Activated T-helper 17 cell treated with anti-CD3 and anti-CD28 coated beads, Interleukin-2, amount 50 U/mL, for 72 hours (primary cell): ENCODE data around the gene TUBA8. TPM values are rescaled to one million over a fixed set of nuclear protein-coding genes. Genes with fewer than 3 reads are reported as not detected.
"Not testable (repeated sequence)": the region's sequence is repeated elsewhere in the genome, so short reads cannot be mapped to it uniquely, and the experiment has no call there.

Source experiments
- ATAC-seq: fragments of 150-1000 bp; cut with Tn5 transposase; replicated peaks from 2 replicates; pipeline ENCODE4 v1.10.0; 2021; ENCODE audit warnings: mild to moderate bottlenecking, moderate library complexity
- H3K27ac Mint-ChIP-seq: one replicate; pipeline ENCODE4 v1.8.0; 2022; ENCODE audit warnings: mixed read lengths
- H3K27me3 Mint-ChIP-seq: one replicate; pipeline ENCODE4 v1.8.0; 2022; ENCODE audit warnings: mixed read lengths
- H3K36me3 Mint-ChIP-seq: one replicate; pipeline ENCODE4 v1.8.0; 2022; ENCODE audit warnings: low read depth, mild to moderate bottlenecking, mixed read lengths
- H3K4me1 Mint-ChIP-seq: one replicate; pipeline ENCODE4 v1.8.0; 2022; ENCODE audit warnings: mixed read lengths
- H3K4me3 Mint-ChIP-seq: one replicate; pipeline ENCODE4 v1.8.0; 2022; ENCODE audit warnings: mild to moderate bottlenecking, mixed read lengths
- H3K9me3 Mint-ChIP-seq: one replicate; pipeline ENCODE4 v1.8.0; 2022; ENCODE audit warnings: mixed read lengths
- total RNA-seq, 2 donors: library from RNA; stranded (reverse); gene quantifications; one replicate each; pipeline ENCODE4 v1.2.3, GENCODE V29; 2022

Gene TUBA8
- total RNA-seq, 2 donors from 2014 or later, result 4.7 to 6.6 TPM

GRCh38 chr22:18119409-18120110, 9.0 kb downstream of the TUBA8 start:
- peak overlapping the region; percentile 7 for H3K4me3 Mint-ChIP-seq
- H3K36me3 Mint-ChIP-seq, result no peaks in the 10 kb centered on the region
- peak overlapping the region; percentile 20 for H3K27ac Mint-ChIP-seq
- no peaks in the 10 kb centered on the region for H3K9me3 Mint-ChIP-seq
- ATAC-seq, result peak; percentile 29
- H3K4me1 Mint-ChIP-seq, result peaks cover 16% of the 10 kb centered on the region
- no peaks in the 10 kb centered on the region for H3K27me3 Mint-ChIP-seq

GRCh38 chr22:18120857-18121256, 10.2 kb downstream of the TUBA8 start:
- H3K36me3 Mint-ChIP-seq, result peaks cover under 1% of the 10 kb centered on the region
- no peak for ATAC-seq
- H3K27ac Mint-ChIP-seq, result no peak overlapping the region
- no peak overlapping the region for H3K4me3 Mint-ChIP-seq
- H3K4me1 Mint-ChIP-seq, result peaks cover 16% of the 10 kb centered on the region
- H3K27me3 Mint-ChIP-seq, result no peaks in the 10 kb centered on the region
- H3K9me3 Mint-ChIP-seq, result no peaks in the 10 kb centered on the region

- Mint-ChIP-seq H3K27ac (no peak overlapping the region), H3K9me3 (no peaks in the 10 kb centered on the region)
Measured at GRCh38 chr22:18121506-18121905, 10.9 kb downstream of the TUBA8 start.

GRCh38 chr22:18121954-18122554, 11.4 kb downstream of the TUBA8 start:
- Mint-ChIP-seq H3K9me3 (no peaks in the 10 kb centered on the region), H3K36me3 (peaks cover 12% of the 10 kb centered on the region), H3K27me3 (no peaks in the 10 kb centered on the region), H3K4me1 (peaks cover 16% of the 10 kb centered on the region), H3K27ac (no peak overlapping the region), H3K4me3 (no peak overlapping the region)
- no peak for ATAC-seq

More at GRCh38 chr22:18121506-18121905, 10.9 kb downstream of the TUBA8 start:
- Mint-ChIP-seq H3K27me3 (no peaks in the 10 kb centered on the region), H3K4me3 (no peak overlapping the region), H3K4me1 (peaks cover 16% of the 10 kb centered on the region), H3K36me3 (peaks cover 7% of the 10 kb centered on the region)
- no peak for ATAC-seq

- H3K9me3 Mint-ChIP-seq, ATAC-seq, H3K27ac Mint-ChIP-seq, H3K4me3 Mint-ChIP-seq, H3K27me3 Mint-ChIP-seq: not testable (repeated sequence)
- H3K4me1 Mint-ChIP-seq, result peaks cover 13% of the 10 kb centered on the region
- H3K36me3 Mint-ChIP-seq, result peaks cover 13% of the 10 kb centered on the region
Measured at GRCh38 chr22:18123476-18124025, 12.9 kb downstream of the TUBA8 start.

- H3K4me3 Mint-ChIP-seq, result no peak overlapping the region
- no peak for ATAC-seq
- no peaks in the 10 kb centered on the region for H3K4me1 Mint-ChIP-seq
- H3K27me3 Mint-ChIP-seq, result no peaks in the 10 kb centered on the region
- H3K36me3 Mint-ChIP-seq, result peaks cover 13% of the 10 kb centered on the region
- H3K9me3 Mint-ChIP-seq, result no peaks in the 10 kb centered on the region
- H3K27ac Mint-ChIP-seq, result no peak overlapping the region
Measured at GRCh38 chr22:18126606-18127005, 16.0 kb downstream of the TUBA8 start.

- Mint-ChIP-seq H3K9me3 (no peaks in the 10 kb centered on the region), H3K36me3 (peaks cover 13% of the 10 kb centered on the region), H3K27ac (no peak overlapping the region), H3K4me1 (no peaks in the 10 kb centered on the region), H3K4me3 (no peak overlapping the region), H3K27me3 (no peaks in the 10 kb centered on the region)
- ATAC-seq, result no peak
Measured at GRCh38 chr22:18130018-18130417, 19.4 kb downstream of the TUBA8 start.

- H3K9me3 Mint-ChIP-seq, result no peaks in the 10 kb centered on the region
- no peak for ATAC-seq
- no peak overlapping the region for H3K27ac Mint-ChIP-seq
- H3K4me3 Mint-ChIP-seq, result no peak overlapping the region
- no peaks in the 10 kb centered on the region for H3K4me1 Mint-ChIP-seq
- H3K36me3 Mint-ChIP-seq, result peaks cover 13% of the 10 kb centered on the region
- H3K27me3 Mint-ChIP-seq, result no peaks in the 10 kb centered on the region
Measured at GRCh38 chr22:18130699-18131429, 20.3 kb downstream of the TUBA8 start.

GRCh38 chr22:18133452-18133851, 22.8 kb downstream of the TUBA8 start:
- no peak for ATAC-seq
- no peaks in the 10 kb centered on the region for H3K36me3 Mint-ChIP-seq
- no peaks in the 10 kb centered on the region for H3K4me1 Mint-ChIP-seq

GRCh38 chr22:18136563-18137320, 26.1 kb downstream of the TUBA8 start:
- H3K36me3 Mint-ChIP-seq, result no peaks in the 10 kb centered on the region
- ATAC-seq, result no peak
- no peaks in the 10 kb centered on the region for H3K4me1 Mint-ChIP-seq
- no peaks in the 10 kb centered on the region for H3K9me3 Mint-ChIP-seq
- H3K4me3 Mint-ChIP-seq, result no peak overlapping the region
- no peaks in the 10 kb centered on the region for H3K27me3 Mint-ChIP-seq
- no peak overlapping the region for H3K27ac Mint-ChIP-seq

More at GRCh38 chr22:18133452-18133851, 22.8 kb downstream of the TUBA8 start:
- H3K4me3 Mint-ChIP-seq, result no peak overlapping the region
- peak overlapping the region; percentile 36 for H3K27ac Mint-ChIP-seq
- no peaks in the 10 kb centered on the region for H3K27me3 Mint-ChIP-seq
- no peaks in the 10 kb centered on the region for H3K9me3 Mint-ChIP-seq

GRCh38 chr22:18141004-18141403, 30.4 kb downstream of the TUBA8 start:
- not testable (repeated sequence) for H3K27me3 Mint-ChIP-seq, H3K27ac Mint-ChIP-seq, H3K36me3 Mint-ChIP-seq, ATAC-seq, H3K4me1 Mint-ChIP-seq, H3K4me3 Mint-ChIP-seq, H3K9me3 Mint-ChIP-seq

GRCh38 chr22:18144105-18144504, 33.5 kb downstream of the TUBA8 start:
- Mint-ChIP-seq H3K4me3 (no peak overlapping the region), H3K36me3 (no peaks in the 10 kb centered on the region), H3K27me3 (no peaks in the 10 kb centered on the region), H3K27ac (no peak overlapping the region), H3K9me3 (no peaks in the 10 kb centered on the region), H3K4me1 (no peaks in the 10 kb centered on the region)
- ATAC-seq, result no peak

GRCh38 chr22:18145676-18146388, 35.2 kb downstream of the TUBA8 start:
- Mint-ChIP-seq H3K4me1 (no peaks in the 10 kb centered on the region), H3K9me3 (no peaks in the 10 kb centered on the region), H3K4me3 (no peak overlapping the region), H3K27me3 (no peaks in the 10 kb centered on the region), H3K27ac (no peak overlapping the region), H3K36me3 (no peaks in the 10 kb centered on the region)
- ATAC-seq, result no peak

- Mint-ChIP-seq H3K36me3 (no peaks in the 10 kb centered on the region), H3K4me3 (no peak overlapping the region), H3K27ac (no peak overlapping the region), H3K4me1 (no peaks in the 10 kb centered on the region), H3K27me3 (no peaks in the 10 kb centered on the region), H3K9me3 (no peaks in the 10 kb centered on the region)
- ATAC-seq, result no peak
Measured at GRCh38 chr22:18146389-18146753, 35.8 kb downstream of the TUBA8 start.
